K562 (cell line): ENCODE results near the gene PCMTD2.

Experiments used
- BRF2 ChIP-seq: IDR thresholded peaks from 3 replicates; pipeline ENCODE4 v1.6.1; 2011; ENCODE audit warnings: borderline replicate concordance, mild to moderate bottlenecking; ENCODE audit not compliant: insufficient read length, insufficient read depth
- CSDE1 ChIP-seq, 2 experiments: fragments of 450-650 bp; IDR thresholded peaks; 2 replicates each; pipeline ENCODE4 v1.6.1; 2016; ENCODE audit warnings: mild to moderate bottlenecking in 1 of 2
- PHF8 ChIP-seq: fragments of 200-600 bp; sonication (generic); IDR thresholded peaks from 2 replicates; pipeline ENCODE4 v1.6.1; 2012; ENCODE audit warnings: mixed run types, mild to moderate bottlenecking, inconsistent platforms, low read length, moderate library complexity, borderline replicate concordance
- PRPF4 ChIP-seq: fragments of 200-400 bp; formaldehyde crosslinking; IDR thresholded peaks from one replicate; pipeline ENCODE4 v1.6.1; 2017; ENCODE audit warnings: low read length, low read depth, mild to moderate bottlenecking; ENCODE audit not compliant: insufficient read depth, poor library complexity, severe bottlenecking
- USF1 ChIP-seq: sonication (generic); formaldehyde crosslinking; IDR thresholded peaks from 2 replicates; pipeline ENCODE4 v1.9.0; 2022; ENCODE audit warnings: mild to moderate bottlenecking, missing genetic modification reagents
- TF ChIP-seq, protein P1 (sequence below), 3 experiments: IDR thresholded peaks in 2 of 3; conservative IDR thresholded peaks in 1 of 3; 2 replicates each; pipeline ENCODE4 v1.5.1; 2011 to 2012; ENCODE audit warnings: low read length in 3 of 3, mild to moderate bottlenecking in 3 of 3, control low read depth in 2 of 3, improper control_type of control experiment in 1 of 3, inconsistent platforms in 1 of 3, low read depth in 1 of 3, mixed read lengths in 1 of 3, moderate library complexity in 1 of 3; ENCODE audit not compliant: insufficient read depth in 2 of 3

DNA sequence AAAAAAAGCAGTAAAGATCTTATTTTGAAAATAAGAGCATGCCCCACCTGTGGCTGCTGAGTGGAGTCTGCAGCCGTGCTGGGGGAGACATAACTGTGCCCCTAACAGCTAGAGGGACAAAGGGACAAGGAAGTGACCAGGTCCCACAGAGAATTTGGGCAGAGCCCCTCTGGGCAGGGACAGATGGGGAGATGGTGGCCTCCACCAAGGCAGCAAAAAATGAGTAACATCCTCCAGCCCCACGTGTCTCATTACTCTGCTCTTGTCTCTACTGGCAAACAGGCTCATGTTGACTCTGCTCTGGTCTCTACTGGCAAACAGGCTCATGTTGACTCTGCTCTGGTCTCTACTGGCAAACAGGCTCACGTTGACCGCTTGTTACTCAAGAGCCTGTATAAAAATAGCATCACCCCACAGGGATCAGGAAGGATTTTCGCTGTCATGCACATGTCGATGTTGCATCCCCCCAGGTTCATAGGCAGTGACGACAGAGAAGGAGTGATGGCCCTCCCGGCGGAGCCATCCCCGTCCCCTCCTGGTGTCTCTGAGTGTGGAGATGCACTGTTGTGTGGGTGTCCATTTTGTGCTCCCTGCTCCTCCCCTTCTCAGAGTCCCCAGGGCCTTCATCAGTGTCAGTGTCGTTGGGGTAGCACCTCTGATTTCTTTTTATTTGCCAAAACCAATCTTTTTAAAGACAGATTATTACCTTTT, 17.3 kb upstream of the PCMTD2 start:
- TF ChIP-seq USF1 (CRISPR knock-in tag) (no peak), PHF8 (no peak), PRPF4 (no peak), CSDE1 (IDR thresholded peaks at IDR 0.05) (no peak), BRF2 (no peak)
- TF ChIP-seq, protein P1, sequence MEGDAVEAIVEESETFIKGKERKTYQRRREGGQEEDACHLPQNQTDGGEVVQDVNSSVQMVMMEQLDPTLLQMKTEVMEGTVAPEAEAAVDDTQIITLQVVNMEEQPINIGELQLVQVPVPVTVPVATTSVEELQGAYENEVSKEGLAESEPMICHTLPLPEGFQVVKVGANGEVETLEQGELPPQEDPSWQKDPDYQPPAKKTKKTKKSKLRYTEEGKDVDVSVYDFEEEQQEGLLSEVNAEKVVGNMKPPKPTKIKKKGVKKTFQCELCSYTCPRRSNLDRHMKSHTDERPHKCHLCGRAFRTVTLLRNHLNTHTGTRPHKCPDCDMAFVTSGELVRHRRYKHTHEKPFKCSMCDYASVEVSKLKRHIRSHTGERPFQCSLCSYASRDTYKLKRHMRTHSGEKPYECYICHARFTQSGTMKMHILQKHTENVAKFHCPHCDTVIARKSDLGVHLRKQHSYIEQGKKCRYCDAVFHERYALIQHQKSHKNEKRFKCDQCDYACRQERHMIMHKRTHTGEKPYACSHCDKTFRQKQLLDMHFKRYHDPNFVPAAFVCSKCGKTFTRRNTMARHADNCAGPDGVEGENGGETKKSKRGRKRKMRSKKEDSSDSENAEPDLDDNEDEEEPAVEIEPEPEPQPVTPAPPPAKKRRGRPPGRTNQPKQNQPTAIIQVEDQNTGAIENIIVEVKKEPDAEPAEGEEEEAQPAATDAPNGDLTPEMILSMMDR (IDR thresholded peaks at IDR 0.05 in 2 of 3, conservative IDR thresholded peaks at IDR 0.05 in 1 of 3; ENCODE audit: insufficient read depth in 2 of 3, low read depth in 1 of 3, low read length in 3 of 3): no peak
